Spleen (tissue), 7 donors: ENCODE results near the gene DNAL4.

Experiments used
- CTCF ChIP-seq, 11 experiments: fragments of 200-600 bp in 7 of 11; fragments of 450-650 bp in 4 of 11; sonication (generic) in 4 of 11; IDR thresholded peaks in 8 of 11; conservative IDR thresholded peaks in 3 of 11; 1 replicate in 7 of 11; 2 replicates in 4 of 11; pipeline versions ENCODE4 v1.4.0 to v1.8.0; 2016 to 2021; ENCODE audit warnings: antibody characterized with exemption in 11 of 11, inconsistent platforms in 4 of 11, mild to moderate bottlenecking in 1 of 11
- POLR2A ChIP-seq, 3 donors: fragments of 450-650 bp; IDR thresholded peaks; one replicate each; pipeline ENCODE4 v1.5.1; 2017; ENCODE audit warnings: antibody characterized with exemption in 3 of 3, mild to moderate bottlenecking in 1 of 3
- POLR2AphosphoS5 ChIP-seq, 3 donors: sonication (generic); formaldehyde crosslinking; IDR thresholded peaks; one replicate each; pipeline ENCODE4 v1.5.1; 2017; ENCODE audit warnings: antibody characterized with exemption in 3 of 3
- donor health status: DM: no; HTN: no; CAD: no; lungs with moderate emphysema.
- donor health status: DM: no; HTN: no; CAD: no.
- donor health status: DM: no; HTN: no; CAD: no.

DNA sequence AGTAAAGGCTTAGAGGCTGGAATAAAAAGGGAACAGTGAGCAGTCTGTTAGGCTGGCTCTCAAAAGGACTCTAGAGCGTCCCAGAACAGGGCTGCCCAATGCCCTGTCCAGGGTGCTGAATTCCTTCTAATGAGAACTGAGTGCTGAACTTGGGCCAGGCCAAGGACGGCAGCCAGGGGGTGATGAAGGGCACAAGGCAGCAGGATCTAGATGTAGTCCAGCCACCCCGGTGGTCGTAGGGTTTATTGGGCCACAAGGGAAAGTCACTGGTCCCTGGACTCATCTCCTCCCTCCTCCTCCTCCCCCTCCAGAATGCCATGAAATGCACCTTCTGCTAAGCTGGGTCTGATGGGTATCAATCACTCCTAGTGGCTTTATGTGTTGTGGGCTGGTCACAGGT lies 30.6 kb upstream of the DNAL4 start:
- TF ChIP-seq CTCF (IDR thresholded peaks at IDR 0.05 in 8 of 11, conservative IDR thresholded peaks at IDR 0.05 in 3 of 11) (peak in 1 of 11 experiments; percentile 41), POLR2AphosphoS5 (IDR thresholded peaks at IDR 0.05) (no peak), POLR2A (IDR thresholded peaks at IDR 0.05) (no peak)
